Prostate gland (tissue), 2 donors: Measurements from ENCODE around the gene KIF21B. TPM values are rescaled to one million over a fixed set of nuclear protein-coding genes. Genes with fewer than 3 reads are reported as not detected.
"Not testable (repeated sequence)": the region's sequence is repeated elsewhere in the genome, so short reads cannot be mapped to it uniquely, and the experiment has no call there.

ENCODE experiments used
- DNase-seq: peaks from one replicate; pipeline ENCODE4 v3.0.0-alpha.2; 2019; ENCODE audit warnings: low spot score
- H3K27ac ChIP-seq, 2 donors: fragments of 200-600 bp; sonication (generic); 2 replicates each; pipeline ENCODE4 v1.5.1; 2017 to 2019
- H3K27me3 ChIP-seq: fragments of 200-600 bp; sonication (generic); replicated peaks from 2 replicates; pipeline ENCODE4 v1.5.1; 2019; ENCODE audit not compliant: insufficient read depth
- H3K36me3 ChIP-seq, 2 donors: fragments of 200-600 bp; sonication (generic); 1 replicate in 1 of 2; 2 replicates in 1 of 2; pipeline versions ENCODE4 v1.5.1 to v1.8.1; 2017 to 2019
- H3K4me1 ChIP-seq: fragments of 200-600 bp; sonication (generic); replicated peaks from 2 replicates; pipeline ENCODE4 v1.5.1; 2019
- H3K4me3 ChIP-seq, 2 donors: fragments of 200-600 bp; sonication (generic); 2 replicates each; pipeline ENCODE4 v1.5.1; 2017 to 2019
- H3K9me3 ChIP-seq: fragments of 200-600 bp; sonication (generic); 2 replicates; pipeline ENCODE4 v1.5.1; 2017
- POLR2A ChIP-seq: fragments of 450-650 bp; IDR thresholded peaks from one replicate; pipeline ENCODE4 v1.6.1; 2016; ENCODE audit warnings: antibody characterized with exemption, mild to moderate bottlenecking
- POLR2AphosphoS5 ChIP-seq: sonication (generic); formaldehyde crosslinking; IDR thresholded peaks from one replicate; pipeline ENCODE4 v1.6.1; 2017; ENCODE audit warnings: antibody characterized with exemption
- WGBS: methylation state at CpG from one replicate; pipeline ENCODE4 v1.1.5; 2018; 5-methylcytosine and 5-hydroxymethylcytosine counted together
- intact Hi-C: fragments of 100-400 bp; cut with DNase I; formaldehyde crosslinking; loops from one replicate; pipeline ENCODE4 v1.14.2; 2022
- total RNA-seq, 2 donors: library from RNA; depleted of rRNA; stranded (reverse); fragments of >200 nt; gene quantifications; one replicate each; pipeline ENCODE4 v1.1.0, GENCODE V29; 2016
- TF ChIP-seq, protein P1 (sequence below), 4 experiments: fragments of 200-600 bp in 2 of 4; fragments of 450-650 bp in 2 of 4; sonication (generic) in 2 of 4; IDR thresholded peaks; 1 replicate in 3 of 4; 2 replicates in 1 of 4; pipeline ENCODE4 v1.5.1; 2016 to 2019; ENCODE audit warnings: antibody characterized with exemption in 4 of 4, mild to moderate bottlenecking in 2 of 4, moderate library complexity in 2 of 4

KIF21B gene
- total RNA-seq, 2 donors from 2014 or later: 0.46 to 10.5 TPM

DNA sequence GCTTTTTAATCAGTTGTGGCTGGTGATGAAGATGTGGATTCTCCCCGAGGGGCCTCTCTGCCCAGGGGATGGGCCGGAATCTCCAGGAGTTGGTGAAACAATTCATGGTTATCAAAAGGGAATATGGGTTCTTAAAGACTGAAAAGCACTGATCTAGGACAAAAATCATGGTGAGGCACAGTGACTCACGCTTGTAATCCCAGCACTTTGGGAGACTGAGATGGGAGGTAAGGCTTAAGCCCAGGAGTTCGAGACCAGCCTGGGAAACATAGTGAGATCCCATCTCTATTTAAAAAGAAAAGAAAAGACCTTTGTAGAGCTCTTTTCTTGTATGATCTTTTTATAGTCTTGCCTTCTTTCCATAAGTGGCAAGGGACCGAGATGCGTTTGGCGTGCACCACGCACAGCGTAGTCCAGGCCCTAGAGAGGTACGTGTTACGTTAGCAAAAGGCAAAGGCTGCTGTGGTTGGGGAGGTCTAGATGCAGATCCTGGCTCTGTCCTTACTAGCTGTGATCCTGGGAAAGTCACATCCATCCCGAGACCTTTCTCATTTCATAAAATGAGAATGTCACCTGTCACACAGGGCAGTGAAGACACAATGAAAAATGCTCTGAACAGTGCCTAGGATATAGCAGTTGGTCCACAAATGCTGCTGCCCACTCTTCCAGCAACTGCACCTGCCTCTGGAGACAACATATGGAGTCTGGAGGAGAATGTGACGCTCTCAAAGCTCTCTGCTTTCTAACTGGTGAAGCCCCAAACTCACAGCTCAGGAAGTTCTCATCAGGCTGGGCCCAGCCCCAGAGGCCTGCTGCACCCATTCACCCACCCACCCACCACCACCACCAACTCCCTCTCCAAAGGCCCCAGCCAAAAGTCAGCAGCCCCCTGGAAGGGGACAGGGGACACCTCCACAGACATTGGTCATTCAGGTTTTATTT is 54.8 kb downstream of the KIF21B start:
- Histone ChIP-seq H3K36me3 (no peaks in the 10 kb centered on the region), H3K9me3 (no peaks in the 10 kb centered on the region), H3K27me3 (no peaks in the 10 kb centered on the region), H3K4me1 (no peaks in the 10 kb centered on the region), H3K27ac (no peak overlapping the region), H3K4me3 (no peak overlapping the region)
- 96% methylated on average over 13 of the region's 13 CpGs for WGBS
- TF ChIP-seq POLR2A (no peak), POLR2AphosphoS5 (no peak)
- TF ChIP-seq, protein P1, sequence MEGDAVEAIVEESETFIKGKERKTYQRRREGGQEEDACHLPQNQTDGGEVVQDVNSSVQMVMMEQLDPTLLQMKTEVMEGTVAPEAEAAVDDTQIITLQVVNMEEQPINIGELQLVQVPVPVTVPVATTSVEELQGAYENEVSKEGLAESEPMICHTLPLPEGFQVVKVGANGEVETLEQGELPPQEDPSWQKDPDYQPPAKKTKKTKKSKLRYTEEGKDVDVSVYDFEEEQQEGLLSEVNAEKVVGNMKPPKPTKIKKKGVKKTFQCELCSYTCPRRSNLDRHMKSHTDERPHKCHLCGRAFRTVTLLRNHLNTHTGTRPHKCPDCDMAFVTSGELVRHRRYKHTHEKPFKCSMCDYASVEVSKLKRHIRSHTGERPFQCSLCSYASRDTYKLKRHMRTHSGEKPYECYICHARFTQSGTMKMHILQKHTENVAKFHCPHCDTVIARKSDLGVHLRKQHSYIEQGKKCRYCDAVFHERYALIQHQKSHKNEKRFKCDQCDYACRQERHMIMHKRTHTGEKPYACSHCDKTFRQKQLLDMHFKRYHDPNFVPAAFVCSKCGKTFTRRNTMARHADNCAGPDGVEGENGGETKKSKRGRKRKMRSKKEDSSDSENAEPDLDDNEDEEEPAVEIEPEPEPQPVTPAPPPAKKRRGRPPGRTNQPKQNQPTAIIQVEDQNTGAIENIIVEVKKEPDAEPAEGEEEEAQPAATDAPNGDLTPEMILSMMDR (IDR thresholded peaks at IDR 0.05): no peak
- no peak for DNase-seq
- intact Hi-C loops: no loop called here

DNA sequence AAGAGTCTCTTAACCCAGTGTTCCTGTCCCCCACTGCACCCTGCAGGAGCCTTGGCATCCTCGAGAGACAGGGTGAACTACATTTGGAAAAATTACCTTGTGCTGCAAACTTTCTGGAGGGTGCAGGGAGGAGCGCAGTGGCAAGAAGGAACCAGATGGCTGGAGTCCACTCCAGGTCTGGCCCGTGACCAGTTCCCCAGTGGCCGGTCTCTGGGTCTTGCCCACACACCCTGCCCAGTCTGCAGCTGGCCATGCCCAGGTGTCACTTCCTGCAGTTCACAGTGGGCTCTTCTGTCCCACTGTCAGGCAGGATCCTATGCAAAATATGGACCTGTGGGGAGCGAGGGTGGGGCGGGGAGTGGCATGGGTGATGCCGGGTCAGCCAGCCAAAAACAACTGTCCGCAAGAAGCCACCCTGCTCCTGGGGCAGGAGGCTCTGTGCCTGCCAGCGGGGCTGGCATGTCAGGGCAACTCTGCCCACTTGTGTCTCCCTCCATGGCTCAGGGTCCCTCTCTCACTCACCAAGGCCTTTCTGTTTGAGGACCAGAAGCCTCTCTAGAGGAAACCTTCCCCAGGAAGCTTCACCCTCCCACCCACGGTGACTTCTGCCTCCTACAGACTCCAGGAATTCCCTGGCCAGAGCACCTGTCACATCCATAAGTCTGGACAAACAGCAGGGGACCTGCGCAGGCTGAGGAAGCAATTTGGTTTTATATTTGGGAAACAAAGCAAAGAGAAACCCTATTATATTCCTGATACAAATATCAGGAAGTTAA is 55.6 kb downstream of the KIF21B start:
- Histone ChIP-seq H3K4me3 (no peak overlapping the region), H3K9me3 (no peaks in the 10 kb centered on the region), H3K36me3 (no peaks in the 10 kb centered on the region), H3K27ac (no peak overlapping the region), H3K27me3 (no peaks in the 10 kb centered on the region), H3K4me1 (no peaks in the 10 kb centered on the region)
- TF ChIP-seq, protein P1 (IDR thresholded peaks at IDR 0.05): no peak
- TF ChIP-seq POLR2AphosphoS5 (no peak), POLR2A (no peak)
- no peak for DNase-seq
- intact Hi-C loops: no loop called here
- WGBS: 83% methylated on average over 10 of the region's 11 CpGs

DNA sequence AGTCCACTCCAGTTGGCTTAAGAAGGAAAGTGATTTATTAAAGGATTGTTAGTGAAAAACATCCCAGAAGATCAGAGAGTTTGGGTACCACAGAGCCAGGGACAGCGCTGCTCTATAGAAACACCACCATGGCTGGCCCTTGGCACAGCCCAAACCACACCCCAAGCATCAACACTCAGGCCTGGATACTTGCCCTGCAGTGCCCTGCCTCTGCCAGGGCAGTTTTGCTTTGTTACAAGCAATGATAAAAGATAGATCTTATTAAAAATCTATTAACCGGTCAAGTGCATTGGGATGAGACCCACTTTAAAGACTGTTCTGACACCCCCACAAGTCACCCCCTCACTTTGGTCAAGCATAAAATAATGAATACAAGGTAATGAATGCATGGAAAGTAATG is 56.6 kb downstream of the KIF21B start:
- no peak for TF ChIP-seq POLR2AphosphoS5
- TF ChIP-seq POLR2A: no peak
- TF ChIP-seq, protein P1 (IDR thresholded peaks at IDR 0.05): no peak
- 95% methylated on average over 2 of the region's 2 CpGs for WGBS
- Histone ChIP-seq H3K4me1 (no peaks in the 10 kb centered on the region), H3K27me3 (no peaks in the 10 kb centered on the region), H3K27ac (no peak overlapping the region), H3K9me3 (no peaks in the 10 kb centered on the region), H3K4me3 (no peak overlapping the region), H3K36me3 (no peaks in the 10 kb centered on the region)
- no peak for DNase-seq
- intact Hi-C loops: no loop called here

DNA sequence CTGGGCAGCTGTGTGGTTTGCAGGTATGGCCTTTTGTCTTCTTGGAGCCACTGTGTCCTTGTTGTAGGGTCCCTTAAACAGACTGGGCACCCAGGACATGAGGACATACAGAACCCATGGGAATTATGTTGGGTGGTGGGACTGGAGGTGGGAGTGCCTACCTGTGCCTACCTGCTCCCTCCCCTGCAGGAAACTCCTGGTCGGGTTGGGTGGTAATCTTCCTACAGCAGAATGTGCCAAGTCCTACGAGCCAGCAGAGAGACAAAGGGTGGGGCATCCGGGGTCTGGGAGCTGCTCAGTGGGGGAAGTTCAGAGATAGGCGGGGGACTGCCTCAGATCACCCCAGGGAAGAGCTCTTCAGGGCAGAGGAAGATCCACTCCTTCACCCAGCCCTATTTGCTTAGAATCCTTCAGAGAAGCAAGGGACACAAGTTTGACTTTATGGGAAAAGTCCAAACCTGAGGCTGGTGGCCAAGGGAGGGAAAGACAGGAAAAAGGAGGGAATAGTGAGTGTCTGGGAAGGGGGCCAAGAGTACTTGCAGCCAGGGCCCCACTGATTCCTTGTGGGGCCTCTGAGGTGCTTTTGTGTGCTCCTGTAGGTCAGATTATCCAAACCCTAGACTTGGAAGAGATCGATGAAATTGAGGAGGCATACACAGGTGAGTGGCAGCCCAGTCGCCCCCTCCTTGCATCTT is 58.3 kb downstream of the KIF21B start:
- WGBS: 26% methylated on average over 6 of the region's 6 CpGs

DNA sequence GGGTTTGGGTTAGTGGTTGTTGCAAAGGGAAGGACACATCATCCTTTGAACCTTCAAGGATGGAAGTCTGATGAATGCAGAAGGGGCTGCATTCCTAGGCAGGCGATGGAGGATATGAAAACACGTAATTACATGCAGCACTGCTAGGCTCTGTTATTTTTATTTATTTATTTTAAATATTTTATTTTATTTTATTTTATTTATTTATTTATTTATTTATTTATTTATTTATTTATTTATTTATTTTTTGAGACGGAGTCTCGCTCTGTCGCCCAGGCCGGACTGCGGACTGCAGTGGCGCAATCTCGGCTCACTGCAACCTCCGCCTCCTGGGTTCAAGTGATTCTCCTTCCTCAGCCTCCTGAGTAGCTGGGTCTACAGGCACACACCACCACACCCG is 59.6 kb downstream of the KIF21B start:
- DNase-seq, H3K9me3 ChIP-seq, H3K4me3 ChIP-seq, H3K27ac ChIP-seq, intact Hi-C loops, H3K36me3 ChIP-seq, H3K4me1 ChIP-seq, H3K27me3 ChIP-seq: not testable (repeated sequence)
- 97% methylated on average over 11 of the region's 11 CpGs for WGBS

More for the DNA sequence above, 58.3 kb downstream of the KIF21B start:
- intact Hi-C loops: no loop called here
- H3K4me1 ChIP-seq: no peaks in the 10 kb centered on the region
- TF ChIP-seq, protein P1 (IDR thresholded peaks at IDR 0.05): no peak
- no peak for TF ChIP-seq POLR2A
- no peak for TF ChIP-seq POLR2AphosphoS5
- no peaks in the 10 kb centered on the region for H3K36me3 ChIP-seq
- no peak overlapping the region for H3K27ac ChIP-seq
- no peak for DNase-seq
- H3K9me3 ChIP-seq: no peaks in the 10 kb centered on the region
- no peak overlapping the region for H3K4me3 ChIP-seq
- no peaks in the 10 kb centered on the region for H3K27me3 ChIP-seq
